Esophagus muscularis mucosa (tissue), 3 donors: ENCODE results near the gene TAAR2.

Experiments
- POLR2AphosphoS5 ChIP-seq, 2 donors: sonication (generic); formaldehyde crosslinking; IDR thresholded peaks; one replicate each; pipeline ENCODE4 v1.6.1; 2017; ENCODE audit warnings: antibody characterized with exemption in 2 of 2
- TF ChIP-seq, protein P1 (sequence below), 3 experiments: fragments of 200-600 bp in 2 of 3; fragments of 450-650 bp in 1 of 3; sonication (generic) in 2 of 3; IDR thresholded peaks; one replicate each; pipeline ENCODE4 v1.5.1; 2017 to 2019; ENCODE audit warnings: antibody characterized with exemption in 3 of 3, mild to moderate bottlenecking in 2 of 3, moderate library complexity in 1 of 3

DNA sequence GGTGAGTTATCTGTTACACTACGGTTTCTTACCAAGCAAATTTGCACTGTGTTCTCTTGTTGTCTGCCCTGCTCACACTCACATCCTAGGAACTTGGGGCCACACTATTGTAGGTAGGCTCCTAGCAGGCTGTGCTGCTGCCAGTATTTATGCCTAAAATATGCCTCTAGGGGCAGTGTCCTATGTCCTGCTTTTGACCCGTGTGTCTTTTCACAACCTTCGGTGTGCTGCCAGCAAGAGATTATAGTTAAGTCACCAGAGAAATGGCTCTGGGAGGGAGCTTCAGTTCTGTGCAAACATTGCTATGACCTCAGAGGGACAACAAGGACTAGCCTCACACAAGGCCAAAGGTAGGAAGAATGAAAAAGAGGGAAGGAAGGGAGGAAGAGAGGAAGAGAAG, 25.6 kb downstream of the TAAR2 start:
- TF ChIP-seq, protein P1, sequence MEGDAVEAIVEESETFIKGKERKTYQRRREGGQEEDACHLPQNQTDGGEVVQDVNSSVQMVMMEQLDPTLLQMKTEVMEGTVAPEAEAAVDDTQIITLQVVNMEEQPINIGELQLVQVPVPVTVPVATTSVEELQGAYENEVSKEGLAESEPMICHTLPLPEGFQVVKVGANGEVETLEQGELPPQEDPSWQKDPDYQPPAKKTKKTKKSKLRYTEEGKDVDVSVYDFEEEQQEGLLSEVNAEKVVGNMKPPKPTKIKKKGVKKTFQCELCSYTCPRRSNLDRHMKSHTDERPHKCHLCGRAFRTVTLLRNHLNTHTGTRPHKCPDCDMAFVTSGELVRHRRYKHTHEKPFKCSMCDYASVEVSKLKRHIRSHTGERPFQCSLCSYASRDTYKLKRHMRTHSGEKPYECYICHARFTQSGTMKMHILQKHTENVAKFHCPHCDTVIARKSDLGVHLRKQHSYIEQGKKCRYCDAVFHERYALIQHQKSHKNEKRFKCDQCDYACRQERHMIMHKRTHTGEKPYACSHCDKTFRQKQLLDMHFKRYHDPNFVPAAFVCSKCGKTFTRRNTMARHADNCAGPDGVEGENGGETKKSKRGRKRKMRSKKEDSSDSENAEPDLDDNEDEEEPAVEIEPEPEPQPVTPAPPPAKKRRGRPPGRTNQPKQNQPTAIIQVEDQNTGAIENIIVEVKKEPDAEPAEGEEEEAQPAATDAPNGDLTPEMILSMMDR (IDR thresholded peaks at IDR 0.05), result no peak
- no peak for TF ChIP-seq POLR2AphosphoS5 (IDR thresholded peaks at IDR 0.05)
